Cardiac fibroblast (primary cell): ENCODE data around the gene ICA1.
A peak's percentile ranks its signal among the peaks of the same experiment; 100 is the strongest.

Source experiments
- DNase-seq, 2 donors: peaks; one replicate each; pipeline versions ENCODE4 v3.0.0 to v3.0.0-alpha.2; 2010; ENCODE audit warnings: low read depth in 2 of 2
- H3K4me3 ChIP-seq, 2 donors: replicated peaks in 1 of 2; 1 replicate in 1 of 2; 2 replicates in 1 of 2; pipeline ENCODE4 v1.5.1; 2011; ENCODE audit warnings: low read depth in 2 of 2, low read length in 2 of 2, mild to moderate bottlenecking in 2 of 2, moderate library complexity in 1 of 2
- TF ChIP-seq, protein P1 (sequence below): IDR thresholded peaks from one replicate; pipeline ENCODE4 v1.5.1; 2011; ENCODE audit warnings: low read depth, mild to moderate bottlenecking, low read length, inconsistent platforms

Gene ICA1

GRCh38 chr7:8236780-8237407, 25.1 kb downstream of the ICA1 start:
- no peak overlapping the region for H3K4me3 ChIP-seq
- TF ChIP-seq, protein P1, sequence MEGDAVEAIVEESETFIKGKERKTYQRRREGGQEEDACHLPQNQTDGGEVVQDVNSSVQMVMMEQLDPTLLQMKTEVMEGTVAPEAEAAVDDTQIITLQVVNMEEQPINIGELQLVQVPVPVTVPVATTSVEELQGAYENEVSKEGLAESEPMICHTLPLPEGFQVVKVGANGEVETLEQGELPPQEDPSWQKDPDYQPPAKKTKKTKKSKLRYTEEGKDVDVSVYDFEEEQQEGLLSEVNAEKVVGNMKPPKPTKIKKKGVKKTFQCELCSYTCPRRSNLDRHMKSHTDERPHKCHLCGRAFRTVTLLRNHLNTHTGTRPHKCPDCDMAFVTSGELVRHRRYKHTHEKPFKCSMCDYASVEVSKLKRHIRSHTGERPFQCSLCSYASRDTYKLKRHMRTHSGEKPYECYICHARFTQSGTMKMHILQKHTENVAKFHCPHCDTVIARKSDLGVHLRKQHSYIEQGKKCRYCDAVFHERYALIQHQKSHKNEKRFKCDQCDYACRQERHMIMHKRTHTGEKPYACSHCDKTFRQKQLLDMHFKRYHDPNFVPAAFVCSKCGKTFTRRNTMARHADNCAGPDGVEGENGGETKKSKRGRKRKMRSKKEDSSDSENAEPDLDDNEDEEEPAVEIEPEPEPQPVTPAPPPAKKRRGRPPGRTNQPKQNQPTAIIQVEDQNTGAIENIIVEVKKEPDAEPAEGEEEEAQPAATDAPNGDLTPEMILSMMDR, result no peak
- no peak for DNase-seq

DNA sequence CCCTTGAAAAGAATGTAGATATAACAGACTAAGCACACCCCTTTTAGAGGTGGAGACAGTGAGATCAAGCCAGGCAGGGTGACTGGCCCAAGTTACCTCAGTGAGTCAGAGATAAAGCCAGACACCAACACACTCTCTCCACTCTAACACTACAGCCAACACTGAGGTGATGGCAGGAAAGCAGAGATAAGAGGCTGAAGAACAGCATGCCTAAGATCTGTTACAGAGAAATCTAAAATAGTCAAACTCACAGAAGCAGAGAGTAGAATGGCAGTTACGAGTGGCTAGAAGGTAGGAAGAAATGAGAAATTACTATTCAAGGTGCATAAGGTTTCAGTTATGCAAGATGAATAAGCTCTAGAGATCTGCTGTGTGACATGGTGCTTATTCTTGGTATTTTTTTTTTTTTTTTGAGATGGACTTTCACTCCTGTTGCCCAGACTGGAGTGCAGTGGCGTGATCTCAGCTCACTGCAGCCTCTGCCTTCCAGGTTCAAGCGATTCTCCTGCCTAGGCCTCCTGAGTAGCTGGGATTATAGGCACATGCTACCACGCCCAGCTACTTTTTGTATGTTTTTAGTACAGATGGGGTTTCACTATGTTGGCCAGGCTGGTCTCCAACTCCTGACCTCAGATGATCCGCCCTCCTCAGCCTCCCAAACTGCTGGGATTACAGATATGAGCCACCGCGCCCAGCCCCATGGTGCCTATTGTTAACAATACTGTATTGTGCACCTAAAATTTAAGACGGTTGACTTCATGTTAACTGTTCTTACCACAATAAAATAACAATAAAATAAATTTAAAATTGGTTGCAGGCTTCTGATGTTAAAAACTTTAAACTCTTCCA, 28.7 kb downstream of the ICA1 start:
- TF ChIP-seq, protein P1, result no peak
- peak in 1 of 2 donors; percentile 9 for DNase-seq
- H3K4me3 ChIP-seq, result no peak overlapping the region

DNA sequence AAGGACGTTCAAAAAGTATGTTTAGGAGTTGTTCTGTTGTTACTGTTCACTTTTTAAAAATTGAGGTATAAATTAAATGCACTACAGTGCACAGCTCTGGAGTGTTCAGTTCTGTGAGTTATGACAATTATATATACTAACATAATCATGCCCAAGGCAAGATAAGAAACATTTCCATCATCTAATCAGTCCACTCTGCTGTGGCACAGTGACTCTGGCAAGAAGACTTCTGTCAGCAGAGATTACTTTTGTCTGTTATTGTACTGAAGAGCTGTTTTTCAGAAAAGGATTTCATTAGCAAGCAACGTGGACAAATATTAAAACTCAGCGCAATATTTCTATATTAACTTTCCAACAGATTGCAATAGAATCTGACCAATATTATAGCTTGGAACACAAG, 32.0 kb downstream of the ICA1 start:
- TF ChIP-seq, protein P1, result no peak
- no peak overlapping the region for H3K4me3 ChIP-seq
- DNase-seq, result no peak

- TF ChIP-seq, protein P1, result no peak
- no peak overlapping the region for H3K4me3 ChIP-seq
- no peak for DNase-seq
Measured at GRCh38 chr7:8228766-8229674, 32.9 kb downstream of the ICA1 start.

DNA sequence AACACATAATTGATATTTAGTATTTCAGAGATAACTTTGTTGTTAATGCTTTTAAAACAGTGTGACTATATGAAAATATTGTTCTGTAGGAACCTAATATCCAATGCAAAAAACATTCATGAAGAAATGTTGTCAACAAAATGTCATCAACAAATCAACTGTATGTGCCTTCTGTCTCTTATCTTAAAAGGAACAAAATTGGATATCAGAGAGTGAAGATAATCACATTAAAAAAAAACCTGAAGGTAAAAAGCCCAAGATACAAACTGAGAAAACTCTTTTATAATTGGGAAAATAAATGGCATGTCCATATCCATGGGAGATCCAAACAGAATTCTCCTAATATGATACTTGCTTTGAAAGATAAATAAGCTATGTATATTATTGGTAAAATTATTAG, 33.9 kb downstream of the ICA1 start:
- TF ChIP-seq, protein P1, result no peak

DNA sequence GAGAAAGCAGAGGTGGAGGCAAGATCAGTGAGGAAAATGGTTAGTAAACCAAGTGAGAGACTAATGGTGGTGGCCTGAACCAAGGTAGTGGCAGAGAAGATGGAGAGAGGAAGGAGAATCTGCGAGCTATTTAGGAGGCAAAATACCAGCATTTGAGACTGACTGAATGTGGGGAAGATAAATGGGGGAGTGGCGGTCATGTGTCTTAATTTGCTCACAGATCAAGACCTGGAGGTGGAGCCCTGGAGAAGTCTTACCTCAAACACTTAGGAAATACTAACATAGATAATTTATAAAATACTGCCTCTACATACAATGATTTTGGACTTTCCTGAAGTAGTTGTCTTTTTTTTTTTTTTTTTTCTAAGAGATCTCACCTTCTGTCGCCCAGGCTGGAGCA, 34.7 kb downstream of the ICA1 start:
- TF ChIP-seq, protein P1, result no peak
- no peak for DNase-seq
- no peak overlapping the region for H3K4me3 ChIP-seq

More for the DNA sequence above, 33.9 kb downstream of the ICA1 start:
- no peak overlapping the region for H3K4me3 ChIP-seq
- DNase-seq, result no peak
